Astrocyte (in vitro differentiated cells and primary cell): ENCODE results near the gene MKLN1. TPM values are rescaled to one million over a fixed set of nuclear protein-coding genes. Genes with fewer than 3 reads are reported as not detected.
A peak's percentile ranks its signal among the peaks of the same experiment; 100 is the strongest.

Source experiments
- DNase-seq: peaks from one replicate; pipeline ENCODE4 v3.0.0-alpha.2; 2010; ENCODE audit warnings: low read depth
- FAIRE-seq: peaks from 2 replicates; lab custom pipeline; 2011; peaks lifted over from hg19 to GRCh38; lab: Jason Lieb, UNC
- H2AFZ ChIP-seq: 2 replicates; pipeline ENCODE4 v1.6.0; 2012; ENCODE audit warnings: low read depth, low read length, inconsistent platforms
- H3K27ac ChIP-seq: 2 replicates; pipeline ENCODE4 v1.5.1; 2011; ENCODE audit warnings: low read depth, low read length, inconsistent platforms
- H3K27me3 ChIP-seq: 2 replicates; pipeline ENCODE4 v1.6.0; 2011; ENCODE audit warnings: low read length, inconsistent platforms; ENCODE audit not compliant: insufficient read depth
- H3K36me3 ChIP-seq: 2 replicates; pipeline ENCODE4 v1.5.1; 2011; ENCODE audit warnings: low read length, inconsistent platforms; ENCODE audit not compliant: insufficient read depth
- H3K4me1 ChIP-seq: 2 replicates; pipeline ENCODE4 v1.5.1; 2011; ENCODE audit warnings: low read length, inconsistent platforms; ENCODE audit not compliant: insufficient read depth
- H3K4me2 ChIP-seq: 2 replicates; pipeline ENCODE4 v1.6.0; 2012; ENCODE audit warnings: low read length, inconsistent platforms
- H3K4me3 ChIP-seq: 2 replicates; pipeline ENCODE4 v1.5.1; 2011; ENCODE audit warnings: low read depth, mild to moderate bottlenecking, low read length, inconsistent platforms; ENCODE audit not compliant: insufficient read depth
- H3K79me2 ChIP-seq: 2 replicates; pipeline ENCODE4 v1.6.0; 2012; ENCODE audit warnings: mild to moderate bottlenecking, low read length, inconsistent platforms; ENCODE audit not compliant: insufficient read depth
- H3K9ac ChIP-seq: 2 replicates; pipeline ENCODE4 v1.6.0; 2012; ENCODE audit warnings: mild to moderate bottlenecking, low read length, inconsistent platforms
- H3K9me3 ChIP-seq: 2 replicates; pipeline ENCODE4 v1.5.1; 2012; ENCODE audit warnings: low read depth, mild to moderate bottlenecking, low read length, inconsistent platforms; ENCODE audit not compliant: insufficient read depth
- H4K20me1 ChIP-seq: 2 replicates; pipeline ENCODE4 v1.6.0; 2012; ENCODE audit warnings: low read length, inconsistent platforms; ENCODE audit not compliant: insufficient read depth
- H3K27ac Mint-ChIP-seq: one replicate; pipeline ENCODE4 v1.8.0; 2021; ENCODE audit warnings: mild to moderate bottlenecking, mixed read lengths; ENCODE audit not compliant: unreplicated experiment
- H3K27me3 Mint-ChIP-seq: one replicate; pipeline ENCODE4 v1.8.0; 2021; ENCODE audit warnings: low read depth, mixed read lengths; ENCODE audit not compliant: unreplicated experiment
- H3K36me3 Mint-ChIP-seq: one replicate; pipeline ENCODE4 v1.8.0; 2021; ENCODE audit warnings: low read depth, mixed read lengths; ENCODE audit not compliant: unreplicated experiment
- H3K4me1 Mint-ChIP-seq: one replicate; pipeline ENCODE4 v1.8.0; 2021; ENCODE audit warnings: low read depth, mixed read lengths; ENCODE audit not compliant: unreplicated experiment
- H3K4me3 Mint-ChIP-seq: one replicate; pipeline ENCODE4 v1.8.0; 2021; ENCODE audit warnings: mild to moderate bottlenecking, moderate library complexity, mixed read lengths; ENCODE audit not compliant: unreplicated experiment
- H3K9me3 Mint-ChIP-seq: one replicate; pipeline ENCODE4 v1.8.0; 2021; ENCODE audit warnings: mild to moderate bottlenecking, mixed read lengths; ENCODE audit not compliant: unreplicated experiment
- EZH2 ChIP-seq: IDR thresholded peaks from 2 replicates; pipeline ENCODE4 v1.6.1; 2012; ENCODE audit warnings: mild to moderate bottlenecking, low read length, inconsistent platforms; ENCODE audit not compliant: insufficient read depth
- total RNA-seq: library from RNA; stranded (reverse); gene quantifications from 2 replicates; pipeline ENCODE4 v1.2.1, GENCODE V29; 2021
- TF ChIP-seq, protein P1 (sequence below): IDR thresholded peaks from 2 replicates; pipeline ENCODE4 v1.5.1; 2011; ENCODE audit warnings: low read depth, mild to moderate bottlenecking, inconsistent platforms, low read length, moderate library complexity; ENCODE audit not compliant: insufficient read depth

The MKLN1 gene
- total RNA-seq, 1 donor from 2014 or later = 48.0 TPM

DNA sequence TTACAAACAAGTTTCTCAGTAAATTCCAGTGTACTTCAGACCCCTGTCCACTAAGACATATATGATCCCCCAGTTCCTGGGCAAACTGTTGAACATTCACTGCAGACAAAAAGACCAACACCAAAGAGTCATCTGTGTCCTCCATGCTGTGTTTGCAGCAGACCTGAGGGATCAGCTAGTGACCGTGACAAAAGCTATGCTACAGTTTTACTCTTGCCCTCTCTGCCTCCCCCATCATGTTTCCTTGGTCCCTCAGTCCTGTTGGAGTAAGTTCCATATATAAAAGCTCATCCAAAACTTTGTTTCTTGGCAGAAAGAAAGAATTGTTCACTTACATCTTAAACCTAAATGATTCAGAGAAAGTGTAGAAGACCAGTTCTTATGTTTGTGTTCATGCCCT, 172.7 kb downstream of the MKLN1 start:
- no peak overlapping the region for H3K4me3 Mint-ChIP-seq
- no peak overlapping the region for H3K4me2 ChIP-seq

DNA sequence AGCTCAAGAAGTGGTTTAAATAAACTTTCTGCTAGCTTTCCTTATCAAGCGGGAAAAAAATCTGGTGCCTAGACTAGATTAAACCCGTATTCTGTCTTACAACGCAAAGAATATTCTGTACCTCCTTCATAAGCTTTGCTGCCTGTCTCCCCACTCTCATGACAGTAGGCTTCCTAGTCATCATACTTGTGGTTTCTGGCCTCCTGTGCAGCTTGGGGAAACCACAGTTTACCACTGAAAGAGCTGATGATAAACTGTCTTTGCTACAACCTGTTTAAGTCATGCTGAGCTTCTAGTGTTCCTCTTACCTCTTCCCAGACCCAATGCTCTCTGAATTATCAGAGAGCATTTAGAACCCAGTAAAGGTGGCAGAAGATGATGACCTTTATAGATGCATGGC, 173.7 kb downstream of the MKLN1 start:
- no peak overlapping the region for H3K4me3 ChIP-seq
- Mint-ChIP-seq H3K27ac (peak overlapping the region; percentile 87), H3K36me3 (peaks cover 11% of the 10 kb centered on the region), H3K27me3 (no peaks in the 10 kb centered on the region), H3K4me3 (no peak overlapping the region), H3K9me3 (no peaks in the 10 kb centered on the region), H3K4me1 (peaks cover 44% of the 10 kb centered on the region)
- H3K9ac ChIP-seq = no peak overlapping the region
- DNase-seq = peak; percentile 81
- no peaks in the 10 kb centered on the region for H3K79me2 ChIP-seq
- no peaks in the 10 kb centered on the region for H3K27me3 ChIP-seq
- H3K36me3 ChIP-seq = peaks cover 6% of the 10 kb centered on the region
- H3K4me2 ChIP-seq = no peak overlapping the region
- H4K20me1 ChIP-seq = peaks cover 16% of the 10 kb centered on the region
- no peak overlapping the region for H2AFZ ChIP-seq
- FAIRE-seq = no peak
- no peaks in the 10 kb centered on the region for H3K9me3 ChIP-seq
- no peak for TF ChIP-seq EZH2
- TF ChIP-seq, protein P1, sequence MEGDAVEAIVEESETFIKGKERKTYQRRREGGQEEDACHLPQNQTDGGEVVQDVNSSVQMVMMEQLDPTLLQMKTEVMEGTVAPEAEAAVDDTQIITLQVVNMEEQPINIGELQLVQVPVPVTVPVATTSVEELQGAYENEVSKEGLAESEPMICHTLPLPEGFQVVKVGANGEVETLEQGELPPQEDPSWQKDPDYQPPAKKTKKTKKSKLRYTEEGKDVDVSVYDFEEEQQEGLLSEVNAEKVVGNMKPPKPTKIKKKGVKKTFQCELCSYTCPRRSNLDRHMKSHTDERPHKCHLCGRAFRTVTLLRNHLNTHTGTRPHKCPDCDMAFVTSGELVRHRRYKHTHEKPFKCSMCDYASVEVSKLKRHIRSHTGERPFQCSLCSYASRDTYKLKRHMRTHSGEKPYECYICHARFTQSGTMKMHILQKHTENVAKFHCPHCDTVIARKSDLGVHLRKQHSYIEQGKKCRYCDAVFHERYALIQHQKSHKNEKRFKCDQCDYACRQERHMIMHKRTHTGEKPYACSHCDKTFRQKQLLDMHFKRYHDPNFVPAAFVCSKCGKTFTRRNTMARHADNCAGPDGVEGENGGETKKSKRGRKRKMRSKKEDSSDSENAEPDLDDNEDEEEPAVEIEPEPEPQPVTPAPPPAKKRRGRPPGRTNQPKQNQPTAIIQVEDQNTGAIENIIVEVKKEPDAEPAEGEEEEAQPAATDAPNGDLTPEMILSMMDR = no peak
- peaks cover 21% of the 10 kb centered on the region for H3K4me1 ChIP-seq
- no peak overlapping the region for H3K27ac ChIP-seq

More for the DNA sequence above, 172.7 kb downstream of the MKLN1 start:
- H4K20me1 ChIP-seq = peaks cover 16% of the 10 kb centered on the region
- Mint-ChIP-seq H3K27ac (peak overlapping the region; percentile 87), H3K27me3 (no peaks in the 10 kb centered on the region), H3K36me3 (peaks cover 11% of the 10 kb centered on the region), H3K9me3 (no peaks in the 10 kb centered on the region), H3K4me1 (peaks cover 44% of the 10 kb centered on the region)
- no peak for TF ChIP-seq EZH2
- TF ChIP-seq, protein P1 = no peak
- no peaks in the 10 kb centered on the region for H3K79me2 ChIP-seq
- peaks cover 21% of the 10 kb centered on the region for H3K4me1 ChIP-seq
- H3K27me3 ChIP-seq = no peaks in the 10 kb centered on the region
- no peaks in the 10 kb centered on the region for H3K9me3 ChIP-seq
- DNase-seq (no peak), FAIRE-seq (no peak)
- no peak overlapping the region for H3K9ac ChIP-seq
- no peak overlapping the region for H3K4me3 ChIP-seq
- H3K36me3 ChIP-seq = peaks cover 6% of the 10 kb centered on the region
- H2AFZ ChIP-seq = no peak overlapping the region
- H3K27ac ChIP-seq = no peak overlapping the region

DNA sequence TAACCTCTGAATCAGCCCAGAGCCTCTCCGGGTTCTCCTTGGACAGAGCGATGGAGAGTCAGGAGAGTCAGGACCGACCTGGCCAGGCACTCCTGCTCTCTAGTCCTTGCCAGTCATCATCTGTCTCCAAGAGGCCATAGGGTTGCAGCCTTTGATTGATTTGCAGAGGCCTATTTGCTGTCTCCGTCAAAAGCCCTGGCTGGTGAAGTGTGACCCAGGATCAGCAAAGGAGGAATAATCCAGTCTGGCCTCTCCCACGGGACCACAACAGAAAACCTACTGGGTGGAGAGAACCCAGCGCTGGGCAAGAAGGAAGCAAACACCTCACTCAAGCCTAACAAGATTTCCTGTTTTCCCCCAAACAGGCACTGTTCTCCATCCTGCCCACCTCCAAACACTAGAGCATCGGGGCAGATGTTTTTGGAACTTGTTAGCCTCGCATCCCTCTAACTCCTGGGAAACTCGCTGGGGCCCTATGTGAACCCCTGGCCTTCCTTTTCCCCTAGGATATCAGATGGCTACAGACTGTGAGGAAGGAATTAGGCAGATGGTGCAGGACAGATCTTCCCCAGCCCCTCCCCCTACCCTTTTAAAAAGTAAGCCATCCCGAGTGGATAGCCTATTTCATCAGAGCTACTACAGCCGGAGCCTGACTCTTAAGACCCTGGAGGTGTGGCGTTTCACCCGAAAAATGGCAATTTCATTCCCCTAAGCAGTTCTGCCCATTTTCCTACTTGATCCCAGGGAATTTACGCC, 174.4 kb downstream of the MKLN1 start:
- no peaks in the 10 kb centered on the region for H3K79me2 ChIP-seq
- no peak overlapping the region for H3K4me3 ChIP-seq
- H2AFZ ChIP-seq = no peak overlapping the region
- FAIRE-seq = no peak
- no peak overlapping the region for H3K4me3 Mint-ChIP-seq
- no peak overlapping the region for H3K4me2 ChIP-seq
- H3K36me3 Mint-ChIP-seq = peaks cover 9% of the 10 kb centered on the region
- peak overlapping the region; percentile 87 for H3K27ac Mint-ChIP-seq
- H3K4me1 Mint-ChIP-seq = peaks cover 41% of the 10 kb centered on the region
- H3K9me3 ChIP-seq = no peaks in the 10 kb centered on the region
- H3K27me3 ChIP-seq = no peaks in the 10 kb centered on the region
- H3K9ac ChIP-seq = no peak overlapping the region
- H4K20me1 ChIP-seq = peaks cover 20% of the 10 kb centered on the region
- no peak for TF ChIP-seq EZH2
- TF ChIP-seq, protein P1 = no peak
- peaks cover 6% of the 10 kb centered on the region for H3K36me3 ChIP-seq
- no peak for DNase-seq
- H3K9me3 Mint-ChIP-seq = no peaks in the 10 kb centered on the region
- H3K27ac ChIP-seq = no peak overlapping the region
- H3K4me1 ChIP-seq = peaks cover 21% of the 10 kb centered on the region
- no peaks in the 10 kb centered on the region for H3K27me3 Mint-ChIP-seq
